Measurements from ENCODE around the gene LRRC19. TPM values are rescaled to one million over a fixed set of nuclear protein-coding genes. Genes with fewer than 3 reads are reported as not detected.

LRRC19 gene
- total RNA-seq, 1 donor from 2014 or later = 0.27 TPM

- DNase-seq (no peak), ATAC-seq (no peak)
- Histone ChIP-seq H3K27me3 (ENCODE audit: low read depth) (no peaks in the 10 kb centered on the region), H3K27ac (no peak overlapping the region), H3K4me3 (no peak overlapping the region), H3K36me3 (peaks cover 10% of the 10 kb centered on the region), H3K4me1 (no peaks in the 10 kb centered on the region), H3K9me3 (no peaks in the 10 kb centered on the region)
- intact Hi-C loops (cut with DNase I) = no loop called here
- TF ChIP-seq, protein P1, sequence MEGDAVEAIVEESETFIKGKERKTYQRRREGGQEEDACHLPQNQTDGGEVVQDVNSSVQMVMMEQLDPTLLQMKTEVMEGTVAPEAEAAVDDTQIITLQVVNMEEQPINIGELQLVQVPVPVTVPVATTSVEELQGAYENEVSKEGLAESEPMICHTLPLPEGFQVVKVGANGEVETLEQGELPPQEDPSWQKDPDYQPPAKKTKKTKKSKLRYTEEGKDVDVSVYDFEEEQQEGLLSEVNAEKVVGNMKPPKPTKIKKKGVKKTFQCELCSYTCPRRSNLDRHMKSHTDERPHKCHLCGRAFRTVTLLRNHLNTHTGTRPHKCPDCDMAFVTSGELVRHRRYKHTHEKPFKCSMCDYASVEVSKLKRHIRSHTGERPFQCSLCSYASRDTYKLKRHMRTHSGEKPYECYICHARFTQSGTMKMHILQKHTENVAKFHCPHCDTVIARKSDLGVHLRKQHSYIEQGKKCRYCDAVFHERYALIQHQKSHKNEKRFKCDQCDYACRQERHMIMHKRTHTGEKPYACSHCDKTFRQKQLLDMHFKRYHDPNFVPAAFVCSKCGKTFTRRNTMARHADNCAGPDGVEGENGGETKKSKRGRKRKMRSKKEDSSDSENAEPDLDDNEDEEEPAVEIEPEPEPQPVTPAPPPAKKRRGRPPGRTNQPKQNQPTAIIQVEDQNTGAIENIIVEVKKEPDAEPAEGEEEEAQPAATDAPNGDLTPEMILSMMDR (IDR thresholded peaks at IDR 0.05) = no peak
Observed at GRCh38 chr9:27043176-27043575, 37.7 kb upstream of the LRRC19 start.

GRCh38 chr9:27042476-27042875 is 37.0 kb upstream of the LRRC19 start:
- Histone ChIP-seq H3K4me1 (no peaks in the 10 kb centered on the region), H3K36me3 (peaks cover 3% of the 10 kb centered on the region), H3K4me3 (no peak overlapping the region), H3K9me3 (no peaks in the 10 kb centered on the region), H3K27ac (no peak overlapping the region), H3K27me3 (ENCODE audit: low read depth) (no peaks in the 10 kb centered on the region)
- TF ChIP-seq, protein P1 (IDR thresholded peaks at IDR 0.05) = no peak
- ATAC-seq (no peak), DNase-seq (no peak)
- intact Hi-C loops (cut with DNase I) = no loop called here

DNA sequence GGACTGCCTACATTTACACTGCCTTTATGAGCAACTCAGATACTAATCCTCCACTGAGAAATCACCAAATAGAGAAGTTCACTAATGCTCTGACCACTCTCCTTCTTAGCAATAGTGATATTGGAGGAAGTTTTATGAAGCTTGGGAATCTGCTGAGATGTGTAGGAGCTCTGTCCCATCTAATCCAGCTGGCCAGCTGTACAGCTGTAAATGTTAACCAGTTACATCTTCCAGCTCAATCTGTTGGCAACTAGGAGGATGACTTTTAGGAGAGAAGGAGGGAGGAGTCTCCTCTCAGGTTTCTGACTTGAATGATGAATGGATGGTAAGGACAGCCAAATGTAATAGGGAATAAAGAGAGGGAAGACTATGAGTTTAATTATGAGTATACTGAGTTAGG is 36.3 kb upstream of the LRRC19 start:
- ATAC-seq = no peak
- Histone ChIP-seq H3K27ac (no peak overlapping the region), H3K4me3 (no peak overlapping the region), H3K27me3 (ENCODE audit: low read depth) (no peaks in the 10 kb centered on the region), H3K36me3 (no peaks in the 10 kb centered on the region), H3K4me1 (no peaks in the 10 kb centered on the region), H3K9me3 (no peaks in the 10 kb centered on the region)
- intact Hi-C loops (cut with DNase I) = no loop called here
- TF ChIP-seq, protein P1 (IDR thresholded peaks at IDR 0.05) = no peak
- DNase-seq = no peak

DNA sequence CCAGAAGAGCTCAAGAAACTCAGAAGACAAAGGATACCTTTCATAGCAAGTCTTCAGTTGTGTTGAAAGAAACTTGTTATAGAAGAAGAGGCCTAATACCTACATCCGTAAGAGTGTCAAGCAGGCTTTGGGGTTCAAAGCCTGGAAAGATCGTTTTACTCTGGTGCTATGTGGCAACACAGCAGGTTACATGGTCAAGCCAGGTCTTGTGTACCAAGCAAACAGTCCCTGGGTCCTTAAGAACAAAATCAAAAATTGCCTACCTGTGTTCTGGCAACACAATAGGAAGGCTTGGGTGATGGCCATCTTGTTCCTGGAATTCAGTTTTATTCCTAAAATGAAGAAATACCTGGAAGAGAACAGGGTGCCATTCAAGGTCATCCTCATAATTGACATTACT is 32.0 kb upstream of the LRRC19 start:
- TF ChIP-seq, protein P1 (IDR thresholded peaks at IDR 0.05) = no peak
- Histone ChIP-seq H3K4me1 (no peaks in the 10 kb centered on the region), H3K27ac (no peak overlapping the region), H3K36me3 (no peaks in the 10 kb centered on the region), H3K27me3 (ENCODE audit: low read depth) (no peaks in the 10 kb centered on the region), H3K4me3 (no peak overlapping the region), H3K9me3 (no peaks in the 10 kb centered on the region)
- intact Hi-C loops (cut with DNase I) = loop anchor here (10.0 kb wide), 1 partner anchor 63 kb away; no protein-coding TSS in a partner anchor
- ATAC-seq (no peak), DNase-seq (no peak)

DNA sequence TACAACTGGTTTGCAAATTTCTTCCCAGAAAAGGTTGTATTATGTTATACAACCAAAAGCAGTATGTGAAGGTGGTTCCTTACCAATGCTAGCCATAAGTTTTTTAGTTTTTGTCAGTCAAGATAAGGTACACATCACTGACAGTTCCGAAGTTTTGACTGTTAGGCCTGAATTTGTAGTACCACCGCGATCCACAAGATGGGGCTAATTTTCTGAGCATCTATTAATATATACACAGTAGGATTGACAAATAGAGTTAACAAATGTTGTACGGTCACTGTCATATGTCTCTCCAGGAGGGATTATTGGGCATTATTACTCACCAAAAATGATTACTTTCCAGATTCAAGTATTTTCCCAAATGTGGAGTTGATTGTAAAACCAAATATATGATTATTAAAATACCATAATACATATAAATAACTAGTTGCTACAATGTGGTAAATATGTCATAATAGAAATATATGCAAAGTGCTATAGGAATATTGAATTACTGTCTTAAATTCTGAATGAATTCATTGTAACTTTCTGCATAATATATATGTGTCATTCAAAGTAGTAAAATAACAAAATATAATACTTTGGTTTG is 28.4 kb upstream of the LRRC19 start:
- Histone ChIP-seq H3K27me3 (ENCODE audit: low read depth) (no peaks in the 10 kb centered on the region), H3K4me1 (no peaks in the 10 kb centered on the region), H3K36me3 (no peaks in the 10 kb centered on the region), H3K27ac (no peak overlapping the region), H3K9me3 (no peaks in the 10 kb centered on the region), H3K4me3 (no peak overlapping the region)
- peak; percentile 59 to 69 for ATAC-seq
- intact Hi-C loops (cut with DNase I) = loop anchor here (5.0 to 10.0 kb wide), 2 partner anchors 59 to 243 kb away; no protein-coding TSS in a partner anchor
- TF ChIP-seq, protein P1 (IDR thresholded peaks at IDR 0.05) = peak; percentile 81
- no peak for DNase-seq

Measured in lower lobe of right lung (tissue), 2 donors.